Renal pelvis (tissue), 4 donors: Measurements from ENCODE around the gene CEP126. TPM values are rescaled to one million over a fixed set of nuclear protein-coding genes. Genes with fewer than 3 reads are reported as not detected.
"Not testable (repeated sequence)": the region's sequence is repeated elsewhere in the genome, so short reads cannot be mapped to it uniquely, and the experiment has no call there.

Source experiments
- DNase-seq: peaks from one replicate; pipeline ENCODE4 v3.0.0-alpha.2; 2013
- polyA plus RNA-seq, 3 donors: library from polyadenylated mRNA; unstranded; fragments of 120-200 nt; gene quantifications; one replicate each; pipeline ENCODE4 v1.2.1, GENCODE V29; 2013; ENCODE audit not compliant: insufficient read length in 3 of 3

CEP126 gene
- polyA plus RNA-seq, 3 donors = 2.9 to 7.3 (median 5.8) TPM

GRCh38 chr11:101923554-101923953 is 8.7 kb downstream of the CEP126 start:
- DNase-seq = no peak

DNA sequence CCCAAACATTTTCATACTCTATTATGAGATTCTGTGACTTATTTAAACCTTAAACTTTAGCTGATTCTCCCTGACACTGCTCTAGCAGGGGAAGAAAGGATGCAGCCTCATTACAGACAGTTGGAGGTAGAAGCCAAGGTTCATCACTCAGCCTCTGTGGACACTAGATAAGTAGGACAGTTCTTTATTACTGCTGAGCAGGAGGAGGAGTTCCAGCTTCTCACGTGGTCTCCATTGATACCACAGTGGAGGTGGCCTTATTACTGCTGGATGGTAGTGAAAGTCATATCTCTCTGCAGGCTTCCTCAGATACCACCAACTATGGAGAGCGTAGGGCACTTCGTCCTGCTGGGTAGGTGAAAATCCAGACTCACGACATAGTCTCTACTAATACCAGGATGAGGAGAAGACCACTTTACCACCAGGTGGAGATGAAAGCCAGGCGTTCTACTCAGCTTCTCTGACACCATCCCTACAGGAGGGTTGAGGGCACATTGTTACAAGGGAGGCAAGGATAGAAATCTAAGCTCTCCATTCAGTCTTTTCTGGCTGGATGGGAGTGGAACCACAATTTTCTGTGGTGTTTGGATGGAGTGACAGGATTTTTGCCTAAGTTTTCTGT is 14.6 kb downstream of the CEP126 start:
- DNase-seq = no peak

DNA sequence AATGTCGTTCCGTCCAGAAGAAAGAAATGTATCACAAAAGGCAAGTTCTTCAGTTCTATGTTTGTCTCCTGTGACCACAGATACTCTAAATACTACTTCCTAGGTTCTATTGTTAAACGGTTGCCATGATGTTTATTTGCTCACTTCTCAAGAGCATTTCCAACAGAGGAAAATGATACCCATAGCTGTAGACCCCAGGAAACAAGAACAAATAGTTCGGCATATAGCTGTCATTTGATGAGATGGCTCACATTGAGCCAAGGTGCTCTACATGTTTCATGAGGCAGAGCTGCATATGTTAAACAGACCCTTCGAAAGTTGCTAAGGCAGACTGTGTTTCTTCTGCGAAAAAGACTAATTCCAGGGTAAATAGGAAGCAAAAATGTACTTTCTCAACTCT is 16.9 kb downstream of the CEP126 start:
- DNase-seq = no peak

GRCh38 chr11:101940901-101941520 is 26.2 kb downstream of the CEP126 start:
- DNase-seq = no peak

GRCh38 chr11:101944923-101945322 is 30.1 kb downstream of the CEP126 start:
- DNase-seq = no peak

- DNase-seq = no peak
Measured at GRCh38 chr11:101945448-101945847, 30.6 kb downstream of the CEP126 start.

DNA sequence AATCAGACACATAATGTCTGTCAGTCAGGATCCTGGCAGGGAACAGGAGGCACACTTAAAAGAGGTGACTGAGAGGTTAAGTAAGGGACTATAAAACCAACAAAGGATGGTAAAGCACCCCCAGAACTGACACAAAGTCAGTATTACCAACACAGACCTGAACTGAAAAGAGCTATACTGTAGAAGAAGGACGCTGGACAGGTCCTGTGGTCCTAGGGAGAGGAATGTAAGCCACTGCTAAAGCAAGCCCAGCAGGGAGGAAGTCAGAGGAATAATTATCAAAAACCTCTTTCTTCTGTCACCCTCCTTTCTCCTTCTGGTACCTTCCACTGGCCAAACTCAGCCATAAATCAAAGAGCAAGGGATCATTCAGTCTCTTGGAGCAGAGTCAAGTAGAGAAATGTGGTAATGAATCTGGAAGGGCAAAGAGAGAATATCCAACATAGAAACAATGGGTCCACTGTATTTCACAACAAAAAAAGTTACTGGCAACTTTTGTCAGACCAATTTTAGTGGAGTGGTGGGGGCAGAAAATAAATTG is 34.9 kb downstream of the CEP126 start:
- DNase-seq = no peak

DNA sequence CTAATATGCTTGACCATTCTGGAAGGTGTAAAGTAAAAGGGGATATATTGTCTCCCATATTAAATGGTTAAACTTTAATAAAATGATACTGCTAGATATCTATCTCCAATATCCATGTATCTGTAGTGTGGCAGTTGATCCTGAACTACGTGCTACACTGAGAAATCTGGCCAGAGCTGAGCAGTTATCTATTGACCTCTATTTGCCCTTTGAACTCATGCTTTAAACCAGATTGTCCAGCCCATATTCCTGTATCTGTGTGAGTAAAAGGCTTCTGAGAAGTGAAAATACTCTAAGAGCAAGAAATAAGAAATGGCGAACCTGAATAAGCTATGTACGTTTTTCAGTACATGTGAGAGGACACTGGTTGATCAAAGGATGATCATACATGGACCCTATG is 40.5 kb downstream of the CEP126 start:
- no peak for DNase-seq

- no peak for DNase-seq
Measured at GRCh38 chr11:101955701-101956100, 40.9 kb downstream of the CEP126 start.

GRCh38 chr11:101960231-101960630 is 45.4 kb downstream of the CEP126 start:
- DNase-seq = no peak

- not testable (repeated sequence) for DNase-seq
Measured at GRCh38 chr11:101964200-101964599, 49.4 kb downstream of the CEP126 start.

DNA sequence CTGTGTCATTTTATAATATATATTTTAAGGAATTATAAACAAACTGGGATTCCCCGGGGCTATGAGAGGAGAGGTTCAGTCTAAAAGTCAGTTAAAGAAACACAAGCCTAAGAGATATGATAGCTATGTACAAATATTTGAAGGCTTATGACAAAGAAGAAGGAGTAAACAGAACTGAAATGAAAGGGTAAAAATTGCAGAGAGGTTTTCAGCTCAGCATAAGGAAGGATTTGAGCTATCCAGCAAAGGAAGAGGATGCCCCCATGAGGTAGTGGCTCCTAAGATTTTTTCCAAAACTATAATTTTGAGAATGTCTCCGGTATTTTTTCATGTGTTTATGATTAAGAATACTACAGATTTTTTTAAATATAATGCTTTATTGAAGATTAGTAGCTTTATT is 59.4 kb downstream of the CEP126 start:
- no peak for DNase-seq

DNA sequence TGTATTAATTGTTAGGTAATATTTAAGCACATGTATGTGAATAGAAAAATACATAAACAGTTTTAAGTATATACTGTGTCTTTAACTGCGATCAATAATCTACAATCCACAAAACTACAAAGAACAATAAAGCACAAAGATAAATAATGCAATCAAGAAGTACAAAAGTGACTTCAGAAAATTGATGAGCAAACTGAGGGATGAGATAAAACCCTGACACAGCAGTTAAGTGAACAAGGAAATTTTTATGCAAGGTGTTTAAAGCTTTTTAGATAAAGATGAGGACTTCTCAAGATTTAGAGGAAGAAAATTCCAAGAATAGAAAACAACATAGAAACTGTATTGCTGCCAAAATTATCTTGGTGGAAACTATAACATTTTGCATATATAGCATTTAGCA is 60.0 kb downstream of the CEP126 start:
- no peak for DNase-seq

DNA sequence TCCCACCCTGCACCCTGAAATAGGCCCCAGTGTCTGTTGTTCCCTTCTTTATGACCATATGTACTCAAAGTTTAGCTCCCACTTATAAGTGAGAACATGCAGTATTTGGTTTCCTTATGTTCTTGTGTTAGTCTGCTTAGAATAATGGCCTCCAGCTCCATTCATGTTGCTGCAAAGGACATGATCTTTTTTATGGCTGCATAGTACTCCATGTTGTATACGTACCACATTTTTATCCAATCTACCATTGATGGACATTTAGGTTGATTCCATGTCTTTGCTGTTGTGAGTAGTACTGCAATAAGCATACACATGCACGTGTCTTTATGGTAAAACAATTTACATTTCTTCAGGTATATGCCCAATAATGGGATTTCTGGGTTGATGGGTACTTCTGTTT is 60.9 kb downstream of the CEP126 start:
- no peak for DNase-seq

DNA sequence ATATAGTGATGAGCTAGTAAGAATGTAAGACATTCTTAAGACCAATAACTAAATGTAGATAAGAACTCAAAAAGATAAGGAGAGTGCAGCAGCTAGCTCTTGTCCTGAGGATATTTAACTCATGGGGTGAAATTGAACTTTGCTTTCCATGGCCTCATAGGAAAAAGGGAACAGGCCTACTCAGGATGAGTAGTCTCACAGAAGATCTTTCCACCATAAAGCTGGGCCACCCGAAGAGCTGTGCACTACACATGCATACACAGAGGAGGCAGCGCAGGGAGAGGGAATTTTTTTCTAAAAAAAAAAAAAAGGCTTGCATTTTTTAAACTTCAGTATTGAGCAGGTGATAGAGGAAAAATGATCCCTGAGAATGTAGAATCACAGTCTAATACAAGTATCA is 72.6 kb downstream of the CEP126 start:
- no peak for DNase-seq

- DNase-seq = no peak
Measured at GRCh38 chr11:101993172-101993571, 78.4 kb downstream of the CEP126 start.

- DNase-seq = not testable (repeated sequence)
Measured at GRCh38 chr11:101994052-101994469, 79.3 kb downstream of the CEP126 start.

- peak; percentile 24 for DNase-seq
Measured at GRCh38 chr11:101996111-101996510, 81.3 kb downstream of the CEP126 start.

- no peak for DNase-seq
Measured at GRCh38 chr11:102001657-102002338, 87.0 kb downstream of the CEP126 start.

DNA sequence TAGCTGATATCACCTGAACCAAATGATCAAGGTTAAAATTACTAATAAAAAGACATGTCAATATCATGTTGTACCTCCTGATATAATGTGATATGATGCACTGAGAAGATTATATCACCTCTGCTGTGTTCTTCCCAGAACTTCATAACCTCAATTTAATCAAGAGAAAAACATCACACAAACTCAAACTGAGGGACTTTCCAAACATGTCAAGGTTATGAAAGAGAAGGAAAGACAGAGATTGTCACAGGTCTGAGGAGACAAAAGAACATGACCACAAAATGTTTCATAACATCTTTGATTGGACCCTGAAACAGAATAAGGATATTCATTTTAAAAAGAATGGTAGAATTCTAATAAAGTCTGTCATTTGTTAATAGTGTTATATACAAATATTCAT is 89.4 kb downstream of the CEP126 start:
- no peak for DNase-seq

GRCh38 chr11:102005306-102005705 is 90.5 kb downstream of the CEP126 start:
- DNase-seq = no peak

- DNase-seq = no peak
Measured at GRCh38 chr11:102006835-102007566, 92.2 kb downstream of the CEP126 start.
